ENCODE data around the gene ZNF791.
"Not testable (repeated sequence)": the region's sequence is repeated elsewhere in the genome, so short reads cannot be mapped to it uniquely, and the experiment has no call there.

Gene ZNF791

GRCh38 chr19:12668346-12668745 lies 57.6 kb downstream of the ZNF791 start:
- no peak for TF ChIP-seq ZNF274 (IDR thresholded peaks at IDR 0.05; ENCODE audit: low read depth, low read length)
- peak overlapping the region; percentile 81 for H3K4me3 ChIP-seq (ENCODE audit: low read length)

- TF ChIP-seq ZNF274 (IDR thresholded peaks at IDR 0.05; ENCODE audit: low read depth, low read length): no peak
- peak overlapping the region; percentile 81 for H3K4me3 ChIP-seq (ENCODE audit: low read length)
Measured at GRCh38 chr19:12668932-12669269, 58.2 kb downstream of the ZNF791 start.

GRCh38 chr19:12669270-12670158 lies 58.8 kb downstream of the ZNF791 start:
- H3K4me3 ChIP-seq (ENCODE audit: low read length): peak overlapping the region; percentile 81
- TF ChIP-seq ZNF274 (IDR thresholded peaks at IDR 0.05; ENCODE audit: low read depth, low read length): no peak

DNA sequence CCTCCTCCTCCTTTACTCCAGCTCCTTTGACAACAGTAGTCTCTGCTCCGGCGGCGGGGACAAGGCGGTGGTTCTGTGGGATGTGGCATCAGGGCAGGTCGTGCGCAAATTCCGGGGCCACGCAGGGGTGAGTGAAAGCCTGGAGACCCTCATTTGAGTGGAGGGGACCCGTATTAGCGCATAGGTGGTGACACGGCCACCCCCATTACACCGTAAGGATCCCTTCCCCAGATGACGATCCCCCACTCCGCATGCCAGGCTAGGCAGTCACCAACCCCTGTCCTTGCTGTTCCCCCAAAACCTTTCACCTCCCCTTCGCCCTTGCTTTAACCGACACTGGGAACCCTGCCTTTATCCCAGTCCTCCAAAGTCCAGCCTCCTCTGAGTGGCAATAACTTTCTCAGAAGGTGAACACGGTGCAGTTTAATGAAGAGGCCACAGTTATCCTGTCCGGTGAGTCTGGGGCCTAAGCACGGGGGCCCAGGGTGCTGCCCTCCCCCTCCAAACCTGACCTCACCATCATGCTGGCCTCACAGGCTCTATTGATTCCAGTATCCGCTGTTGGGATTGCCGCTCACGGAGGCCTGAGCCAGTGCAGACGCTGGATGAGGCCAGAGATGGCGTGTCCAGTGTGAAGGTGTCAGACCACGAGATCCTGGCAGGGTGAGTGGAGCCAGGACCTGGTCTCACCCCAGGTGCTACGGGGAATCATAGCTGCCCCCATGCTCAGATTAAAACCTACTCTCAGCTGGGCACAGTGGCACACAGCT lies 59.6 kb downstream of the ZNF791 start:
- no peak for TF ChIP-seq ZNF274 (IDR thresholded peaks at IDR 0.05; ENCODE audit: low read depth, low read length)
- H3K4me3 ChIP-seq (ENCODE audit: low read length): peak overlapping the region; percentile 81

- TF ChIP-seq ZNF274 (IDR thresholded peaks at IDR 0.05; ENCODE audit: low read depth, low read length): no peak
- H3K4me3 ChIP-seq (ENCODE audit: low read length): no peak overlapping the region
Measured at GRCh38 chr19:12672744-12673143, 62.0 kb downstream of the ZNF791 start.

GRCh38 chr19:12675399-12675798 lies 64.7 kb downstream of the ZNF791 start:
- no peak for TF ChIP-seq ZNF274 (IDR thresholded peaks at IDR 0.05; ENCODE audit: low read depth, low read length)
- no peak overlapping the region for H3K4me3 ChIP-seq (ENCODE audit: low read length)

DNA sequence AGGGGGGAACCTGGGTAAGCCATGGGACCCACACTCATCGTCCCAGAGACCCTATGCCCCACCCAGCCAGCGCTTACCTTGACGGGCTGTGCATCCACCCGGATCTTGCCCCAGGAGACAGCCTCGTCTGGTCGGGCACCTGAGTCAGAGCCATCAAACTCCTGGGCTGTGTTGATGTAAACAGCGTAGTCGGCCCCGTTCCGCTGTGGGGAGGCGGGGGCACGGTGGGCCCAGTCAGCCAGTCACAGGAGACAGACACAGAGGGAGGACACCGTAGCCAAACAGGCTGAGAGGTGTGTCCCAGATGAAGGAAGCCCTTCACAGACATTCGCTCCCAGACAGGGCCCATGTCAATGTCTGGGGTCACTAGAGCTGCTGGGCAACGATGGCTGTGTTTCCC lies 65.2 kb downstream of the ZNF791 start:
- H3K4me3 ChIP-seq (ENCODE audit: low read length): no peak overlapping the region
- no peak for TF ChIP-seq ZNF274 (IDR thresholded peaks at IDR 0.05; ENCODE audit: low read depth, low read length)

DNA sequence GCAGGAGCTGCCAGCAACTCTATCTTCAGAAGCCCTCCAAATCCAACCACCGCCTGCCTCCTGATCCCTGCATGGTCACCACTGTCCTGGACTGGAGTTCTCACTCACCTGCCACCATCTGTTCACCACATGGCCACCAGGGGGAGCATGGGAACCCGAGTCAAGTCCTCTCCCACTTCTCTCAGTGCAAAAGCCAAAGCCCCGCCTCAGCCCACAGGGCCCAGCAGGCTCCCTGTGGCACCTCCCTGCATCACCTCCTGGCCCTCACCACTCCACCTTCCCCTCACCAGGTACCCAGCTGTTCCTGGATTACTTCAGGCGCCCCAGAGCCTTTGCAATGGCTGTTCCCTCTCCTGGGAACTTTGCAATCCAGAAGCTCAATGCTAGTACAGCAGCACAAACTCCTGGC lies 65.7 kb downstream of the ZNF791 start:
- no peak for TF ChIP-seq ZNF274 (IDR thresholded peaks at IDR 0.05; ENCODE audit: low read depth, low read length)
- no peak overlapping the region for H3K4me3 ChIP-seq (ENCODE audit: low read length)

GRCh38 chr19:12676928-12677327 lies 66.2 kb downstream of the ZNF791 start:
- no peak overlapping the region for H3K4me3 ChIP-seq (ENCODE audit: low read length)
- no peak for TF ChIP-seq ZNF274 (IDR thresholded peaks at IDR 0.05; ENCODE audit: low read depth, low read length)

DNA sequence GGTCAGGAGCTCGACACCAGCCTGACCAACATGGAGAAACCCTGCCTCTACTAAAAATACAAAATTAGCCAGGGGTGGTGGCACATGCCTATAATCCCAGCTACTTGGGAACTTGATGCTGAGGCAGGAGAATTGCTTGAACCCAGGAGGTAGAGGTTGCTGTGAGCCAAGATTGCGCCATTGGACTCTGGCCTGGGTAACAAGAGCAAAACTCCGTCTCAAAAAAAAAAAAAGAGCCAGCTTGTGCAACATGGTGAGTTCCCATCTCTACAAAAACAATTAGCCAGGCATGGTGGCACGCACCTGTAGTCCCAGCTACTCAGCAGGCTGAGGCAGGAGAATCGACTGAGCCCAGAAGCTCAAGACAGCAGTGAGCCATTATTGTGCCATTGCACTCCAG lies 67.3 kb downstream of the ZNF791 start:
- not testable (repeated sequence) for H3K4me3 ChIP-seq (ENCODE audit: low read length)

GRCh38 chr19:12680034-12680433 lies 69.3 kb downstream of the ZNF791 start:
- H3K4me3 ChIP-seq (ENCODE audit: low read length): no peak overlapping the region
- no peak for TF ChIP-seq ZNF274 (IDR thresholded peaks at IDR 0.05; ENCODE audit: low read depth, low read length)

- TF ChIP-seq ZNF274 (IDR thresholded peaks at IDR 0.05; ENCODE audit: low read depth, low read length): no peak
Measured at GRCh38 chr19:12681074-12681987, 70.6 kb downstream of the ZNF791 start, which contains the start of gene DHPS. Gene DHPS, minus strand, starts transcription at chr19:12681880. Its CDS starts 114 bp downstream, at chr19:12681766.

More at GRCh38 chr19:12681074-12681987, 70.6 kb downstream of the ZNF791 start, which contains the start of gene DHPS:
- H3K4me3 ChIP-seq (ENCODE audit: low read length): peak within 1 kb of the TSS; percentile 86
